Measurements from ENCODE around the gene APOC1.

- TF ChIP-seq POLR2A (IDR thresholded peaks at IDR 0.05), result no peak
- TF ChIP-seq CTCF (IDR thresholded peaks at IDR 0.05), result no peak
Measured at GRCh38 chr19:44879309-44880065, 34.9 kb upstream of the APOC1 start.

All from body of pancreas (tissue), 4 donors.